AG09319 (cell line): Measurements from ENCODE around the gene TPSD1.

ENCODE experiments used
- DNase-seq: peaks from one replicate; pipeline ENCODE4 v3.0.0-alpha.2; 2010; ENCODE audit warnings: low read depth; ENCODE audit errors: extremely low read depth
- TF ChIP-seq, protein P1 (sequence below): IDR thresholded peaks from 2 replicates; pipeline ENCODE4 v1.5.1; 2011; ENCODE audit warnings: low read depth, mild to moderate bottlenecking, inconsistent platforms, low read length, moderate library complexity

The TPSD1 gene

DNA sequence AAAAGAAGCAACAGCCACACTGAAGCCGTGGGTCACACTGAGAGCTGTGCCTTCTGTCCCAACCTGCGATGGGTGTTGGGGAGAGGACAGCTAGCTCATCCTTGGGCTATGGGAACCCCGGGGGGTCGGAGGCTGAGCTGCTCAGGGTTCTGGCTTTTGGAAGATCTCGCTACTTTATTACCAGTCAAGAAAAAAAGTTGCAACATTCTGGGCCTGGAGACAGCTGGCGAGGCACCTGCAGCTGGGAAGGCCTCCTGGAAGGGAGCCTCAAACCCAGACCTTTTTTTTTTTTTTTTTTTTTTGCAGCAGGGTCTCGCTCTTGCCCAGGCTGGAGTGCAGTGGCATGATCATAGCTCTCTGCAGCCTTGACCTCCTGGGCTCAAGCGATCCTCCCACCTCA, 24.9 kb downstream of the TPSD1 start:
- no peak for DNase-seq
- TF ChIP-seq, protein P1, sequence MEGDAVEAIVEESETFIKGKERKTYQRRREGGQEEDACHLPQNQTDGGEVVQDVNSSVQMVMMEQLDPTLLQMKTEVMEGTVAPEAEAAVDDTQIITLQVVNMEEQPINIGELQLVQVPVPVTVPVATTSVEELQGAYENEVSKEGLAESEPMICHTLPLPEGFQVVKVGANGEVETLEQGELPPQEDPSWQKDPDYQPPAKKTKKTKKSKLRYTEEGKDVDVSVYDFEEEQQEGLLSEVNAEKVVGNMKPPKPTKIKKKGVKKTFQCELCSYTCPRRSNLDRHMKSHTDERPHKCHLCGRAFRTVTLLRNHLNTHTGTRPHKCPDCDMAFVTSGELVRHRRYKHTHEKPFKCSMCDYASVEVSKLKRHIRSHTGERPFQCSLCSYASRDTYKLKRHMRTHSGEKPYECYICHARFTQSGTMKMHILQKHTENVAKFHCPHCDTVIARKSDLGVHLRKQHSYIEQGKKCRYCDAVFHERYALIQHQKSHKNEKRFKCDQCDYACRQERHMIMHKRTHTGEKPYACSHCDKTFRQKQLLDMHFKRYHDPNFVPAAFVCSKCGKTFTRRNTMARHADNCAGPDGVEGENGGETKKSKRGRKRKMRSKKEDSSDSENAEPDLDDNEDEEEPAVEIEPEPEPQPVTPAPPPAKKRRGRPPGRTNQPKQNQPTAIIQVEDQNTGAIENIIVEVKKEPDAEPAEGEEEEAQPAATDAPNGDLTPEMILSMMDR: no peak

DNA sequence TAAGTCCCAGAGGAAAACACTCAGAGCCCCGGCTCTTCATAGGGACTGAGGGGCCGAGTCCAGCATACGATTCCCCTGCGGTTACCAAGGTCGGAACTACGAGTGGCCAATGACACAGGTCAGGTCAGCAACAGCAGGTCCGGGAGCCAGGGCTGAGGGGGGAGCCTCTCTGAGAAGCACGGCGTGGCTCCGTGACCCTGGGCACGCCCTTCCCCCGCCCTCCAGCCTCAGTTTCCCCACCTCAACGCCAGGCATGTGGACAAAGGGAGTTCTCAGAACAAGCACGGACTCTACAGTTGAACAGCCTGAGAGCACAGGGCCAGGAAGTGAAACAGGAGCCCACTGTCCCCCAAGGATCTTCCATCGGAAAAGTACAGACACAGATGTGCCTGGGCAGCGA, 25.6 kb downstream of the TPSD1 start:
- DNase-seq: no peak
- TF ChIP-seq, protein P1: no peak

DNA sequence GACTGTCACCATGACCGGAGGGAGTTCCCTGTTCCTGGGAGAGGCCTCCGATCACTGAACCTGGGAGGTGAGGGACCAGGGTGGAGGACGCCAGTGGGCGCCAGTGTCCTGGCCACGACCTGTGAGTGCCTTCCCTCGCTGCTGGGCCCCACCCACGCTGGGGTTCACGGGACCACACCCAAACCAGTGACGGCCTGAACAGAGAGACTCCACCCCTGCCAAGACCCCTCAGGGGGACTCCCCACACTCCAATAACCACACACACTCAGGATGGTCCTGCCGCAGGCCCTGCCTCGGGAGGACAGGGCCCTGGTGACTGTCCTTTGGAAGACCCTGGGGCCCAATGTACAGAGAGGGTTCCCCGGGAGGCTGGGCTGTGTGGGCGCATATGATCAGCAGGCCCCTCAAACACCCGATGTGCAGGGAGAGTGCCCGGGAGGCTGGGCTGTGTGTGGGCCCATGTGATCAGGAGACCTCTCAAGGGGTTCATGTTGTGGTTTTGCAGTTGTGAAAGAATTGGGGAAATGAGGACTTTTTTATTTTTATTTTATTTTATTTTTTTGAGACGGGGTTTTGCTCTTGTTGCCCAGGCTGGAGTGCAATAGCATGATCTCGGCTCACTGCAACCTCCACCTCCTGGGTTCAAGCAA, 26.6 kb downstream of the TPSD1 start:
- TF ChIP-seq, protein P1: no peak
- no peak for DNase-seq

DNA sequence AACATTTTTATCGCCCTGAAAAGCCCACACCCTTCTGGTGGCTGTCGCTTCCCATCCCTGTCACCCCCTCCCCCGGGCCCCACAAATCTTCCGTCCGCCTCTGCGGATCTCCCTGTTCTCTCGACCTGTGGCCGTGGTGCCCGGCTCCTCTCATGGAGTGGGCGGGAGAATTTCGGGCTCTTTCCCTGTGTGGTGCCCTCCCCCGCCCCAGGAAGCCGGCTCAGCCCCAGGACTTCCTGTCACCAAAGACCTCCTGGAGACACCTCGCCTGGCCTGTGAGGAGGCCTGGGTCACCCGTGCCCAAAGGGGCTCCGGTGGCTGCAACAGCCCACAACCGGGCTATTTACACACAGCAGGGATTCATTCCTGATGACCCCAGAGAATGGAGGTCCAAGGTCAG, 27.4 kb downstream of the TPSD1 start:
- TF ChIP-seq, protein P1: no peak
- DNase-seq: no peak

DNA sequence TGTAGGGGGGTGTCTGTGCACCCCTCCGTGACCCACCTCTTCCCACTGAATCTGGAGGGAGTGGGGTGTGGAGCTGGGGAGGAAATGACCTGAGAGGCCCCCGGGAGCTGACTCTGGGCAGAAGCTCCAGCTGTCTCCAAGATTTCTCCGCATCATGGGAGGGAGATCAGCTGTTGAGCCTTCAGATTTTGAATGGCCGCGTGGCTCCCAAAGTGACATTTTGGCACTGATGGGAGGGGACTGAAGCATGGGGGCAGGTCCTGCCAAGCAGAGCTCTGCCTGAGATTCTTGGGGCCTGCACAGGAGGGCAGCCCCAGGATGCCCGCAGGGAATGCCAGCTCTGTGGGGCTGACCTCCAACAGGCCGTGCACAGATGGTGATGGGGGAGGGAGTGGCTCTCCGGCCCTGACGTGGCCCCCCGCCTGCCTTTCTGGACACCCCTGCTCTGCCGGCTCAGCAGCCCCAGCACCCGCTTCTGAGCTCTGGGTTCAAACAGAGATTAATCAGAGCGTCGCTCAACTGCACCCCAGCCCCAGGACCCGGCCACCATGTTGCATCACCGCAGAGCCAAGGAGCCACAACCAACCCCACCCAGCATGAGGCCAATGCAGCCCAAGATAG, 28.2 kb downstream of the TPSD1 start:
- TF ChIP-seq, protein P1: no peak
- DNase-seq: no peak

DNA sequence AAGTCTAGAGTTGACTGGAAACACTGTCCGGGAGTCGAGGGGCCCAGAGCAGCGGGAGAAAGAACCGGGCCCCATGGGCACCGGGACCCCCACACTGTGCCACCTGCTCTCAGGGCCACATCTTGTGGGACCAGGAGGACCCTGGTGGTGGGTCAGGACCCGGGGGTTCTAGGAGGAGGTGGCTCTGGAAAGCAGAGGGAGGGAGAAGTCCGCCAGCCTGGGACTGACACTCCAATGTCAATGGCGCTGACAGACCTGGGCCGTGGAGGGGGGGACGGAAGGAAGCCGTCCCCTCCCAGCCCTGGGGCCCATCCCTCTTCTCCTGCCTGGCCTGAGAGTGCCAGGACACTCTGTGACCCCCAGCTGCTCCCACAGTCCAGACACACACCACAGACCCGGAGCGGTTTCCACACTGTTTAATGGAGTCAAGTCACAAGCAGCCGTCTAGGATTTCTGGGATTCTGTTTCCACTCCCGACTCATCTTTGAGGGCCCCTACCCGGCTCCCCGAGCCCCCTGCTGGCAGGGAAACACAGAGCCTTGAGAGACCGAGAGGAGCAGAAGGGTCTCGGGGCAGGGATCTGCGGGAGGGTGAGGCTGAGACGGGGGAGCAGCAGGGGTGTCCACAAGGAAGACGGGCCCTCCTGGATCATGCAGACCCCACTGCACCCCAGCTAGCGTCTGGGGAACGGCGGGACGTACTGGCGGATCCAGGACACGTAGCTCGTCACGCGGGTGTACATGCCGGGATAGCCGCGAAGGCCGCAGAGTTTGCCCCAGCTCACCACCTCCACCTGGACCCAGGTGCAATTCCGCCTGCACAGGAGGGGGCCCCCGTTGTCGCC, 30.0 kb downstream of the TPSD1 start:
- TF ChIP-seq, protein P1: no peak
- no peak for DNase-seq
